ENCODE measurements around the gene ACSM2A.
"Not testable (repeated sequence)": the region's sequence is repeated elsewhere in the genome, so short reads cannot be mapped to it uniquely, and the experiment has no call there.

The ACSM2A gene

GRCh38 chr16:20451364-20451763 lies at the start of gene ACSM2A:
ACSM2A (plus strand) TSS chr16:20451521; CDS start chr16:20460115, 8,594 bp downstream.
- DNase-seq = not testable (repeated sequence)

GRCh38 chr16:20402651-20403050 lies 48.7 kb upstream of the ACSM2A start:
- DNase-seq = no peak

- DNase-seq = no peak
Observed at GRCh38 chr16:20404637-20405036, 46.7 kb upstream of the ACSM2A start, which contains the start of gene PDILT. PDILT (minus strand) TSS chr16:20404737; CDS start chr16:20399300, 5,437 bp downstream.

- DNase-seq = no peak
Observed at GRCh38 chr16:20409398-20410120, 41.8 kb upstream of the ACSM2A start, which contains the start of gene ACSM5. ACSM5 (plus strand) TSS chr16:20409534; CDS start chr16:20411485, 1,951 bp downstream.

- no peak for DNase-seq
Observed at GRCh38 chr16:20410121-20410723, 41.1 kb upstream of the ACSM2A start.

GRCh38 chr16:20411055-20411454 lies 40.3 kb upstream of the ACSM2A start:
- no peak for DNase-seq

GRCh38 chr16:20415541-20415940 lies 35.8 kb upstream of the ACSM2A start:
- no peak for DNase-seq

- not testable (repeated sequence) for DNase-seq
Observed at GRCh38 chr16:20419093-20419492, 32.2 kb upstream of the ACSM2A start.

GRCh38 chr16:20421748-20422147 lies 29.6 kb upstream of the ACSM2A start:
- not testable (repeated sequence) for DNase-seq

- not testable (repeated sequence) for DNase-seq
Observed at GRCh38 chr16:20423772-20424128, 27.6 kb upstream of the ACSM2A start.

GRCh38 chr16:20424129-20424866 lies 27.0 kb upstream of the ACSM2A start:
- DNase-seq = no peak

GRCh38 chr16:20427401-20427797 lies 23.9 kb upstream of the ACSM2A start:
- DNase-seq = not testable (repeated sequence)

- DNase-seq = not testable (repeated sequence)
Observed at GRCh38 chr16:20429499-20429898, 21.8 kb upstream of the ACSM2A start.

- DNase-seq = not testable (repeated sequence)
Observed at GRCh38 chr16:20430480-20430879, 20.8 kb upstream of the ACSM2A start.

- no peak for DNase-seq
Observed at GRCh38 chr16:20430948-20431347, 20.4 kb upstream of the ACSM2A start.

- DNase-seq = not testable (repeated sequence)
Observed at GRCh38 chr16:20438950-20439349, 12.4 kb upstream of the ACSM2A start.

GRCh38 chr16:20439820-20440231 lies 11.5 kb upstream of the ACSM2A start:
- not testable (repeated sequence) for DNase-seq

GRCh38 chr16:20440731-20441130 lies 10.6 kb upstream of the ACSM2A start:
- DNase-seq = not testable (repeated sequence)

- no peak for DNase-seq
Observed at GRCh38 chr16:20441191-20441590, 10.1 kb upstream of the ACSM2A start.

- DNase-seq = not testable (repeated sequence)
Observed at GRCh38 chr16:20441859-20442258, 9.5 kb upstream of the ACSM2A start.

GRCh38 chr16:20446652-20447393 lies 4.5 kb upstream of the ACSM2A start:
- not testable (repeated sequence) for DNase-seq

- not testable (repeated sequence) for DNase-seq
Observed at GRCh38 chr16:20453633-20454032, 2.3 kb downstream of the ACSM2A start.

- DNase-seq = not testable (repeated sequence)
Observed at GRCh38 chr16:20459227-20459626, 7.9 kb downstream of the ACSM2A start.

Data from eye (tissue), 1 donor.